ENCODE data around the gene RGS21. TPM values are rescaled to one million over a fixed set of nuclear protein-coding genes. Genes with fewer than 3 reads are reported as not detected.

Gene RGS21
- total RNA-seq, 4 donors from 2014 or later, result not detected

- H3K4me3 ChIP-seq, result no peak overlapping the region
- no peak overlapping the region for H3K27ac ChIP-seq
- intact Hi-C loops (cut with DNase I; ENCODE audit: low total_unique reads), result no loop called here
- no peaks in the 10 kb centered on the region for H3K27me3 ChIP-seq
- DNase-seq, result no peak
- H3K4me1 ChIP-seq, result no peaks in the 10 kb centered on the region
- H3K36me3 ChIP-seq, result no peaks in the 10 kb centered on the region
- TF ChIP-seq POLR2A (IDR thresholded peaks at IDR 0.05), result no peak
- TF ChIP-seq CTCF (IDR thresholded peaks at IDR 0.05), result no peak
- H3K9me3 ChIP-seq, result no peaks in the 10 kb centered on the region
Observed at GRCh38 chr1:192382758-192383157, 66.0 kb downstream of the RGS21 start.

GRCh38 chr1:192386051-192386650 is 69.4 kb downstream of the RGS21 start:
- DNase-seq, result no peak
- H3K4me1 ChIP-seq, result no peaks in the 10 kb centered on the region
- H3K4me3 ChIP-seq, result no peak overlapping the region
- intact Hi-C loops (cut with DNase I; ENCODE audit: low total_unique reads), result no loop called here
- no peak overlapping the region for H3K27ac ChIP-seq
- no peaks in the 10 kb centered on the region for H3K36me3 ChIP-seq
- H3K27me3 ChIP-seq, result no peaks in the 10 kb centered on the region
- H3K9me3 ChIP-seq, result no peaks in the 10 kb centered on the region
- TF ChIP-seq POLR2A (IDR thresholded peaks at IDR 0.05) (no peak), CTCF (IDR thresholded peaks at IDR 0.05) (no peak)

- no peak for DNase-seq
- H3K9me3 ChIP-seq, result no peaks in the 10 kb centered on the region
- H3K4me3 ChIP-seq, result no peak overlapping the region
- no peak overlapping the region for H3K27ac ChIP-seq
- H3K36me3 ChIP-seq, result no peaks in the 10 kb centered on the region
- TF ChIP-seq CTCF (IDR thresholded peaks at IDR 0.05) (no peak), POLR2A (IDR thresholded peaks at IDR 0.05) (no peak)
- intact Hi-C loops (cut with DNase I; ENCODE audit: low total_unique reads), result no loop called here
- no peaks in the 10 kb centered on the region for H3K27me3 ChIP-seq
- no peaks in the 10 kb centered on the region for H3K4me1 ChIP-seq
Observed at GRCh38 chr1:192395211-192395610, 78.4 kb downstream of the RGS21 start.

GRCh38 chr1:192395895-192396294 is 79.1 kb downstream of the RGS21 start:
- H3K27ac ChIP-seq, result no peak overlapping the region
- no peaks in the 10 kb centered on the region for H3K36me3 ChIP-seq
- no peak overlapping the region for H3K4me3 ChIP-seq
- no peaks in the 10 kb centered on the region for H3K9me3 ChIP-seq
- H3K4me1 ChIP-seq, result no peaks in the 10 kb centered on the region
- H3K27me3 ChIP-seq, result no peaks in the 10 kb centered on the region
- no peak for DNase-seq
- intact Hi-C loops (cut with DNase I; ENCODE audit: low total_unique reads), result no loop called here
- TF ChIP-seq POLR2A (IDR thresholded peaks at IDR 0.05) (no peak), CTCF (IDR thresholded peaks at IDR 0.05) (no peak)

GRCh38 chr1:192399161-192399560 is 82.4 kb downstream of the RGS21 start:
- no peaks in the 10 kb centered on the region for H3K36me3 ChIP-seq
- intact Hi-C loops (cut with DNase I; ENCODE audit: low total_unique reads), result no loop called here
- H3K27ac ChIP-seq, result no peak overlapping the region
- no peaks in the 10 kb centered on the region for H3K9me3 ChIP-seq
- no peaks in the 10 kb centered on the region for H3K4me1 ChIP-seq
- no peak for DNase-seq
- H3K4me3 ChIP-seq, result no peak overlapping the region
- H3K27me3 ChIP-seq, result no peaks in the 10 kb centered on the region
- TF ChIP-seq POLR2A (IDR thresholded peaks at IDR 0.05) (no peak), CTCF (IDR thresholded peaks at IDR 0.05) (no peak)

Measured in uterus (tissue), 4 donors.